Memory B cell (primary cell): ENCODE measurements around the gene HNRNPM.

Experiments
- ATAC-seq: fragments of 150-1000 bp; cut with Tn5 transposase; 2 replicates; pipeline ENCODE4 v1.10.0; 2021; ENCODE audit warnings: low read depth, mild to moderate bottlenecking, moderate library complexity
- DNase-seq, 2 donors: peaks; one replicate each; pipeline ENCODE4 v3.0.0; 2022; ENCODE audit warnings: low spot score in 2 of 2
- H3K27ac Mint-ChIP-seq: one replicate; pipeline ENCODE4 v1.8.0; 2022; ENCODE audit warnings: mild to moderate bottlenecking, moderate library complexity, mixed read lengths
- H3K27me3 Mint-ChIP-seq: one replicate; pipeline ENCODE4 v1.8.0; 2022; ENCODE audit warnings: mixed read lengths
- H3K36me3 Mint-ChIP-seq: one replicate; pipeline ENCODE4 v1.8.0; 2022; ENCODE audit warnings: mild to moderate bottlenecking, mixed read lengths
- H3K4me1 Mint-ChIP-seq: one replicate; pipeline ENCODE4 v1.8.0; 2022; ENCODE audit warnings: mixed read lengths
- H3K4me3 Mint-ChIP-seq: one replicate; pipeline ENCODE4 v1.8.0; 2022; ENCODE audit warnings: mild to moderate bottlenecking, moderate library complexity, mixed read lengths
- H3K9me3 Mint-ChIP-seq: one replicate; pipeline ENCODE4 v1.8.0; 2022; ENCODE audit warnings: mixed read lengths

The HNRNPM gene

DNA sequence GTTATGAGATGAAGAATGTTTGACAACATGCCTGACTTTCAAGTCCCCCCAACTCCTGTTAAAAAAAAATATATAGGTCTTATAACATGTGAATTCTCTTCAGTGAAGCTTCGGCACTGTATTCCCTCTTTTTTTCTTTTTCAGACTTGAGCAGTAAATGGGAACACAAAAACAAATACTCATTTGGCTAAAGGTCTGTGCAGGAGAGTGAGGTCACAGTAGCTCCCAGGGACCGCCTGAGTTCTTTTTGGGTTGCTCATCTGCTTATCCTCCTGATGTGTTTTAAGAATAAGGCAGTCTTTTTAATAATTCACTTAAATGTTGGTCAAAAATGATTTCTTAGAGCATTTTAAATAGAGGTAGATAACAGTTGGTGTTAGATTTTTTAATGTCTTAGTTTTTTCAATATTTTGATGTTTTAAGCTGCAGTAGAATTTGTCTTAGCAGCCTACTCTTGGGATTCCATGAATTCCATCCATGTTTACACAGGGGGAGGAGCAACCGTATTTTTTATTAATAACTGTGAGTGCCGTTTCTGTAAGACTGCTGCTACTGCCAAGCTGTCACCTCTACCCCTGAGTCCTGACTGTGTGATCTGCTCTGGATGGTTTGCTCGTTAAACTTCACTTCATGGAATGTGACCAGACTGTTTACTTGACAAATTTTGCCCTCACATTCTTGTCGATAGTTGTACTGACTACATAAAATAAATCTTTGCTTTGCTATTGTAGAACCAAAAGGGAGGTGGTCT is 14.9 kb downstream of the HNRNPM start:
- Mint-ChIP-seq H3K4me3 (peak overlapping the region; percentile 30), H3K27ac (peak overlapping the region; percentile 82), H3K27me3 (no peaks in the 10 kb centered on the region), H3K36me3 (peaks cover 26% of the 10 kb centered on the region), H3K9me3 (no peaks in the 10 kb centered on the region), H3K4me1 (peaks cover 43% of the 10 kb centered on the region)
- DNase-seq (no peak), ATAC-seq (no peak)

DNA sequence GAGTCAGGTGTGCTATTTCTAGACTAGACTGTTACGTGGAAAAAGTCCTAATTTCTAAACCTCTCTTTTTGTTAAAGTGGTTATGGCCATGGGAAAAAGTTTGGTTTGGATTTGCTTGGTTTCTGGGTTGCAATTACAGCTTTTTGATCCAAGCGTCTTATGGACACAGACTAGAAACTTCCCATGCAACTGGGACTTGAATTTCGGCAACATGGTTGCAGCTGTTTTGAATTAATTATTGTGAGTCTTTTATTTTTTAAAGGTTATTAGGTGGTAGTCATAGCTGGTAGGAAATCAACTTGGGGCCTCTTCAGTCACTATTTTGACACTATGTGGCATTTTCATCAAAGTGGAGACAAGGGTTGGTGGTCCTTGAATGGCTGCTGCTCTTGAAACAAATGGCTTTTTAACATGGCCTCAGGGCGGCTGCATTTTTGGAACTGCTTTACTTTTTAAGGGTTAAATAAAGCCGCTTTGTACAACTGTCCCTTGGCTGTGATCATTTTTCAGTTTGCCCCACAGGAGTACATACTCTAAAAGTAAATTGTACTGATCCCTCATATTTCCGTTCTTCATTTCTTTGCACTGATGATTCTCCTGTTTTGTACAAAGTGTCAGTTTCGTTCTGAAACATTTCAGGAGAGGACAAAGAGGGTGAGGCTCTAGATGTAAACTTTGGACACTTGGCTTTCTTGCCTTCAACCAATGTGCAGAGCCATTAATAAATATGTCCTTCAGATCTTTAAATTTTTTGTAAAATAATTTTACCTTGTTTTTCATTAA is 15.9 kb downstream of the HNRNPM start:
- no peak for ATAC-seq
- Mint-ChIP-seq H3K4me3 (no peak overlapping the region), H3K9me3 (no peaks in the 10 kb centered on the region), H3K27me3 (no peaks in the 10 kb centered on the region), H3K4me1 (peaks cover 36% of the 10 kb centered on the region), H3K27ac (peak overlapping the region; percentile 82), H3K36me3 (peaks cover 26% of the 10 kb centered on the region)
- DNase-seq = no peak

DNA sequence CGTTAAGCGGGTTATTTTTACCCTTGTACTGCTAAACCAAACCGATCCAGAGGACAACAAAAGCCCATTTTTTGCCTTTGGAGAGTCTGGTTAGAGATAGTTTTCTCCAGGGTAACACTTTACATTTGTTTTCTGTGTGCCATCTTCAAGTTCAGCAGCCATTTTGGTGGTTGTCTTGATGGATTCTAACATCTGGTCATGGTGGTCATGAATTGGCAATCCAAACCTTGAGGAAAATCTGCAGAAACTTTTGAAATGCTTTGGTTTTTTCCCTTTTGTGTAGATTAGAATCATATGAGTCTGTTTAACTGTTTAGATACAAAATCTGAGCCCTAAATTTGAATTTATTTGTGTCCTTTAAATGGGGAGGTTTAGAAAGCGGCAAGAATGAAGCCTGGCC is 16.6 kb downstream of the HNRNPM start:
- peaks cover 34% of the 10 kb centered on the region for H3K4me1 Mint-ChIP-seq
- ATAC-seq (no peak), DNase-seq (no peak)
- no peaks in the 10 kb centered on the region for H3K27me3 Mint-ChIP-seq
- no peaks in the 10 kb centered on the region for H3K9me3 Mint-ChIP-seq
- no peak overlapping the region for H3K27ac Mint-ChIP-seq
- H3K36me3 Mint-ChIP-seq = peaks cover 27% of the 10 kb centered on the region
- H3K4me3 Mint-ChIP-seq = no peak overlapping the region

DNA sequence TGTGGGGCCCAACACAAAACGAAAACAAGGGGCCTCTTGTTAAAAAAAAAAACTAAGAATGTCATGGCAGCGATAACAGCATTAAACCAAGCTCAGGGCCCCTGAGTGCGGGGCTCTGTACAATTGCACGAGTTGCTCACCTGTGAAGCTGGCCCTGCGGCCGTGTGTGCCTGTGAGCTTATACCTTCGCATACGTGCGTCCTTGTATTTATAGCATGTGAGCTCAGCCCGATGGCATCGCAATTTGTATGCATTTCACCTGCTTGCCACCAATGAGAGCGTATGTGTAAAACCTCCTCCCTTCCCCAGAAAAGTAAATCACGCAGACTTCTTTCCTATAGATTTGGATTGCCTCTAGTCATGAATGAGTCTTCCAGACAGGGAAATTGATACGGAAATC is 17.1 kb downstream of the HNRNPM start:
- DNase-seq (no peak), ATAC-seq (no peak)
- no peaks in the 10 kb centered on the region for H3K9me3 Mint-ChIP-seq
- peaks cover 29% of the 10 kb centered on the region for H3K4me1 Mint-ChIP-seq
- H3K27ac Mint-ChIP-seq = no peak overlapping the region
- no peak overlapping the region for H3K4me3 Mint-ChIP-seq
- no peaks in the 10 kb centered on the region for H3K27me3 Mint-ChIP-seq
- peaks cover 27% of the 10 kb centered on the region for H3K36me3 Mint-ChIP-seq

DNA sequence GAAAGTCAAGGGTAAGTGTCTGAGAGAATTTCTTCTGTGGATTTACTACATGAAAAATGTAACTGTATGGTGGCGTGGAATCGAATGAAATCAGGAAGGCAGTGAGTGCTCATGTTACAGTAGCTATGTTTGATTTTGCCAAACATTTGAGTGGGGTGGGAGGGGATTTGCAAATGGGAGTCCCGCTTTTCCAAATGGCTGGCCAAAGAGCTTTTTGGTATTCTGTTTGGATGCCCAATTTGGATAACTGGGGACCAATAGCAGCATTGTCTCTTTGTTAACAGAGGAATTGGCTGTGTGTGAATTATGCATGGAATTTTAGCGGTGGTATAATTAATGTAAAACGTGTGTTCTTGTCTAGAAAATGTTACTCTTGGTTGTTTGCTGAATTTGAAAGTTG is 17.8 kb downstream of the HNRNPM start:
- H3K27me3 Mint-ChIP-seq = no peaks in the 10 kb centered on the region
- H3K36me3 Mint-ChIP-seq = peaks cover 33% of the 10 kb centered on the region
- DNase-seq (no peak), ATAC-seq (no peak)
- H3K27ac Mint-ChIP-seq = no peak overlapping the region
- H3K9me3 Mint-ChIP-seq = no peaks in the 10 kb centered on the region
- no peak overlapping the region for H3K4me3 Mint-ChIP-seq
- peaks cover 29% of the 10 kb centered on the region for H3K4me1 Mint-ChIP-seq

DNA sequence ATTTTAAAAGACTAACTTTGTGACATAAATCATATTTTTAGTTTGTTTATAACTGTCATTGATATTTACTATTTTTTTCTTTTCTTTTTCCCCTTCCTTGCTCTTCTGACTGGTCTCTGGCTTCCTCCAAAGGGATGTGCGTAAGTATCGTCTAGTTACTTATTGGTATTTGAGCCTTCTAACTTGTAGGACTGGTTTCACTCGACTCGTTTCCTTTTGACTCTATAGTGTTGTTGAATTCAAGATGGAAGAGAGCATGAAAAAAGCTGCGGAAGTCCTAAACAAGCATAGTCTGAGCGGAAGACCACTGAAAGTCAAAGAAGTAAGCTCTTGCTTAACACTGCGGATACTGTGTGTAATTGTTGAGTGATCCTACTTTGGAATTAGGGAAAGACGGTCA is 18.6 kb downstream of the HNRNPM start:
- no peak overlapping the region for H3K27ac Mint-ChIP-seq
- no peak for ATAC-seq
- H3K4me3 Mint-ChIP-seq = no peak overlapping the region
- peaks cover 25% of the 10 kb centered on the region for H3K4me1 Mint-ChIP-seq
- peaks cover 40% of the 10 kb centered on the region for H3K36me3 Mint-ChIP-seq
- H3K9me3 Mint-ChIP-seq = no peaks in the 10 kb centered on the region
- no peaks in the 10 kb centered on the region for H3K27me3 Mint-ChIP-seq
- no peak for DNase-seq

DNA sequence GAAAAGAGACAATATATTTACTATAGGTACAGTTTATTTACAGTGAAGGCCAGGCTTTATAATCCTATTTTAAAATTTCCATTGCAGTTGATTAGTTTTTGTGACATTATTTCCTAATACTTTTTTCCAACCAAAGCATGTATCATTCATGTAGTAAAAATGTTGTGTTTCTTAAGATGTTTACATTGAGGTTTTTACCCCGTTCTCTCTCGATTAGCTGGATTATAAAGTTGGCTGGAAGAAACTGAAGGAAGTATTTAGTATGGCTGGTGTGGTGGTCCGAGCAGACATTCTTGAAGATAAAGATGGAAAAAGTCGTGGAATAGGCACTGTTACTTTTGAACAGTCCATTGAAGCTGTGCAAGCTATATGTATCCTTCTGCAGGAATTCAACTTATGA is 21.2 kb downstream of the HNRNPM start:
- Mint-ChIP-seq H3K4me1 (peaks cover 15% of the 10 kb centered on the region), H3K27me3 (no peaks in the 10 kb centered on the region), H3K36me3 (peaks cover 55% of the 10 kb centered on the region), H3K4me3 (no peak overlapping the region), H3K27ac (no peak overlapping the region), H3K9me3 (no peaks in the 10 kb centered on the region)
- no peak for DNase-seq
- no peak for ATAC-seq

DNA sequence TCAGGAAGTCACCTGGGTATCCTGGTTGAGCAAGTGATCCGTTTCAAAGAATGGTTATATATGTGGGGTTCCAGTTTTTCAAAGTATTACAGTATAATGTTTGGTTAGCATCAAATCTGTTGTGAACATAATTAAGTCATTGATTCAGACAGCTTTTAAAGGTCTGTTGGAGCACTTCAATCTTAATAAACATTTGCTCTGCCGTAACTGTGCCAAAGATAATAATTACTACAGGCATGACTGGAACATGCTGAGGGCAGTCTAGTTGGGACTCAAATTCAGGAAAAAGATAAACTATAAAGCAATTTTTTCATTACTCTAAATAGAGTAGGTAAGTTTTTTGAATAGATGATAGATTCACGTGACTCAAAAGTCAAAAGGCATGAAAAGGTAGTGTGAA is 23.3 kb downstream of the HNRNPM start:
- Mint-ChIP-seq H3K27me3 (no peaks in the 10 kb centered on the region), H3K27ac (peak overlapping the region; percentile 67), H3K4me1 (peaks cover 5% of the 10 kb centered on the region), H3K4me3 (no peak overlapping the region), H3K36me3 (peaks cover 48% of the 10 kb centered on the region), H3K9me3 (no peaks in the 10 kb centered on the region)
- DNase-seq (no peak), ATAC-seq (no peak)

DNA sequence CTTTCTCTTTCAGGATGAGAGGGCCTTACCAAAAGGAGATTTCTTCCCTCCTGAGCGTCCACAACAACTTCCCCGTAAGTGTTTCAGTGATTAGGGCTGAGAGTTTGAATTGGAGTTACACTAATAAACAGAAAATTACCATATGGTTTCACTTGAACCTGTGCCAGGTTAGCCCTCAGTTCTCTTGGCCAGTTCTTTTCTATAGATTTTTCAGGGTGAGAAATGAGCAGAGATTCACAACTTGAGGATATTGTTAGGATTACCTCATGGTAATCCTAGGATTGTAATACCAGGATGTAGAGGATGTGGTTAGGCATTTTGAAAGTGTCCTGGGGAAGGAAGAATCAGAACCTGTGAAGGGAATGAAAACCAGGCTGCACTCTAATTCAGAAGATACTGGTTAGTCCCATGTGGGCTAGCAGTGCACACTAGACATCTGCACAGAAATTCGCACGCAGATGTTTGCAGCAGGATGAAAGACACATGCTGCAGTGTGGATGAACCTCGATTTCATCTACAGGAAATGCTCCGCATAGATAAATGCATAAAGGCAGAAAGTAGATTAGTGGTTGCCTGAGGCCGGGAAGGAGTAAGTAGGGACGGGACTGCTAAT is 24.1 kb downstream of the HNRNPM start:
- H3K4me3 Mint-ChIP-seq = no peak overlapping the region
- H3K9me3 Mint-ChIP-seq = no peaks in the 10 kb centered on the region
- no peaks in the 10 kb centered on the region for H3K27me3 Mint-ChIP-seq
- no peak for ATAC-seq
- DNase-seq = no peak
- peaks cover 47% of the 10 kb centered on the region for H3K36me3 Mint-ChIP-seq
- peak overlapping the region; percentile 67 for H3K27ac Mint-ChIP-seq
- H3K4me1 Mint-ChIP-seq = peaks cover 10% of the 10 kb centered on the region

DNA sequence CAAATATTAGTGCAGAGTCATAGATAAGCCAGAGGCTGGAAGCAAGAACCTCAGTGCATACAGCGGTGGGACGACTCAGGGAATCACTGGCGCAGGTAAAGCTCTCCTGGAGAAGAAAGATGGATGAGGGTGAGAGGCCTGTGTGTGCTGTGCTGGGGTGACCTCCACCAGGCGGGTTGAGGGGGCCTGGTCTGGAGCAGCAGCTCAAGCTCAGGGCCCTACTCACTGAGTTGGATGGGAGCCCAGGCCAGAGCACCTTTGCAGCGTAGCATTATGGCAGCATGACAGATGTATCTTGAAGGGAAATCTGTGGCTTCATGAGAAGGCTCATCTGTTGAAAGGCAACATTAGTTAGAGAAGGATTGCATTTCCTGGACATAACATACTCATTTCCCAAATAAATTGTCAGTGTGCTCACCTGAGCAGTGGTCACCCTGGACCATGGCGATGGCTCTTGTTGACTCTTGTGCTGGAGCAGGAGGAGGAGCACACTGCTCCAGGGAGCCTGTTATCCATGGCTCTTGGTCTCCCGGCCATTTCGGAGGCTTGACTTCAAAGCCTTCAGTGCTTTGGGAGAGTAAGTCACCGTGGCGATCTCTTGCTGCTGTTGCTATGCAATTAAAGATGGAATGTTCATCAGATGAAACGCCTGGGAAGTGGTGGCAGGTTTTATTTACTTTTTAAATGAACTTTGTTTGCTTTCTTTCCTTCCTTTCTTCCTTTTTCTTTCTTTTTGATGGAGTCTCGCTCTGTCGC is 25.0 kb downstream of the HNRNPM start:
- peaks cover 43% of the 10 kb centered on the region for H3K36me3 Mint-ChIP-seq
- peaks cover 16% of the 10 kb centered on the region for H3K4me1 Mint-ChIP-seq
- H3K27ac Mint-ChIP-seq = no peak overlapping the region
- H3K9me3 Mint-ChIP-seq = no peaks in the 10 kb centered on the region
- H3K4me3 Mint-ChIP-seq = no peak overlapping the region
- DNase-seq (no peak), ATAC-seq (no peak)
- H3K27me3 Mint-ChIP-seq = no peaks in the 10 kb centered on the region

DNA sequence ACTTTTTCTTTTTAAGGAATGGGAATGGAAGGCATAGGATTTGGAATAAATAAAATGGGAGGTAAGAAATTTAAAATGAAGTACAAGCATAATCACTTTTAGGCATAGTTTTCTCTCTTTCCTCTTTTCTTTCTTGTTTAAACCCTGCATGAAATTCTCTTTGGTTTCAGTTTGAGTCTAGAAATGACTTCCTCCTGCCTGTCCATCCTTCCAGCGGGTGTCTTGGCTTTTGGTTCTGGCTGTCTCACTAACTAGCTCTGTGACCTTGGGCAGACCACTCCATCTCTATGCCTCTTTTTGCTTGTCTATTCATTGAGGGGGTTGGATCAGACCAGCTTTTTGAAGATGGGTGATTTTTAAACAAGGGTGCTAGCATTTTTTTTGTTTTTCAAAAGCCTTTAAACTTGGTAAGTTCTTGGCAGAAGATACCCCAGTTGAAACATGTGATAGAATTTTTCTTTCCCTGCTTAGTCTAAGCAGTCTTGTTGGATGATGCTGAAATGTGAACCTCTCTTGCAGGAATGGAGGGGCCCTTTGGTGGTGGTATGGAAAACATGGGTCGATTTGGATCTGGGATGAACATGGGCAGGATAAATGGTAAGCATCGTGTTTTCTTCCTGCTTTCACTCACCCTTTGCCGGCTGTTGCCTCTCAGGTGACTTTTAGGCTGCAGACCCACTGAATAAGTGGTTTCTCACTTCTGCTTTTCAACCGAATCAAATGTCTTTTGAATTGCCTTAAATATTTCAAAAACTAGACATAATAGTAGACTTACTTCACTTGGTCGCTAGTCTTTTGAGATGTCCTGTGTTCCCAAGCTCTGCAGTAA is 29.1 kb downstream of the HNRNPM start:
- no peaks in the 10 kb centered on the region for H3K9me3 Mint-ChIP-seq
- DNase-seq (peak in 1 of 2 donors; percentile 28), ATAC-seq (peak; percentile 87)
- H3K27ac Mint-ChIP-seq = peak overlapping the region; percentile 85
- H3K4me3 Mint-ChIP-seq = peak overlapping the region; percentile 64
- peaks cover 27% of the 10 kb centered on the region for H3K36me3 Mint-ChIP-seq
- H3K27me3 Mint-ChIP-seq = no peaks in the 10 kb centered on the region
- peaks cover 27% of the 10 kb centered on the region for H3K4me1 Mint-ChIP-seq

DNA sequence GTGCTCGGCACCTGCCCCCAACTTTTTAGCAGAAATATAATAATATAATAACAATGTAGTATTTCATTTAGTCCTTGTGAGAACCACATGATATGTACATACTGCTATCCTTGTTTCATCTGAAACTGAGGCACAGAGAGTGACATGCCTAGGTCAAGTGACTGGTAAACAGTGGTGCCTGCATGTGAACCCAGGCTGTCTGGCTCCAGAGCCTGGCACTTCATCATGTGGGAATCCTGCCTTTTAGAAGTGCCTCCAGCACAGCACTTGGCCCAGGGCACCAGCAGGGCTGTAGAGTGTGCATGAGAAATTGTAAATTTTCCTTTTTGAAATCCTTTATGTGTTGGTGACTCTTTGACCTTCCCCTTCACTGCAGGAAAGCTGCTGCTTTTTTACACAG is 30.2 kb downstream of the HNRNPM start:
- Mint-ChIP-seq H3K36me3 (peaks cover 20% of the 10 kb centered on the region), H3K27me3 (no peaks in the 10 kb centered on the region), H3K4me3 (no peak overlapping the region), H3K9me3 (no peaks in the 10 kb centered on the region), H3K27ac (peak overlapping the region; percentile 85), H3K4me1 (peaks cover 27% of the 10 kb centered on the region)
- DNase-seq = no peak
- ATAC-seq = no peak

DNA sequence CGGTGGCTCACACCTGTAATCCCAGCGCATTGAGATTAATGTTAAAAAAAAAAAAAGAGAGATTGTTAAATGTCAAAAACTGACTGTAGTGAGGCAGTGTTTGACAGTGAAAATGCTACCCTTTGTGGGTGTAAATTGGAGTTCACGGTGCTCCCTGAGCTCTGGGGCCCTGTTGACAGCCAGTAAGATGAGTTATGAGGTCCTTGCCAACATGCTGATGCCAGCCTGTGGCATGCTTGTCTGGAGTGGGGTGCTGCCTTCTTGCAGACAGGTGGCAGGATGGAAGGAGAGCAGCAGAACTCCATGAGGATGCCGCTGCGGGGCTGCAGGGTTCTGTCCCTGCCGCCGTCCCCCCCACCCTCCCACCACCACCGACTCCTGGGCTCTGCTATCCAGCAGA is 31.7 kb downstream of the HNRNPM start:
- H3K9me3 Mint-ChIP-seq = no peaks in the 10 kb centered on the region
- ATAC-seq (no peak), DNase-seq (no peak)
- no peaks in the 10 kb centered on the region for H3K27me3 Mint-ChIP-seq
- no peak overlapping the region for H3K27ac Mint-ChIP-seq
- peaks cover 21% of the 10 kb centered on the region for H3K36me3 Mint-ChIP-seq
- no peak overlapping the region for H3K4me3 Mint-ChIP-seq
- peaks cover 34% of the 10 kb centered on the region for H3K4me1 Mint-ChIP-seq
